Activated naive CD4-positive, alpha-beta T cell treated with anti-CD3 and anti-CD28 coated beads for 36 hours (primary cell): ENCODE measurements around the gene AKR7A3. TPM values are rescaled to one million over a fixed set of nuclear protein-coding genes. Genes with fewer than 3 reads are reported as not detected.

Experiments
- total RNA-seq, 2 experiments: library from RNA; stranded (reverse); gene quantifications; one replicate each; pipeline ENCODE4 v1.2.3, GENCODE V29; 2021

Gene AKR7A3
- total RNA-seq, 2 experiments from 2014 or later, result 0.19 to 0.22 TPM

Other genes with a start within 250 kb of the AKR7A3 start
- 100 to 1,000 TPM; 165 to 169 TPM for gene UBR4, start 78.5 kb downstream of the AKR7A3 start, total RNA-seq
- 10 to 100 TPM; 40.2 to 43.2 TPM for gene EMC1, start 37.2 kb downstream of the AKR7A3 start, total RNA-seq
- gene MRTO4, start 37.0 kb downstream of the AKR7A3 start, total RNA-seq, result 10 to 100 TPM; 53.2 to 54.3 TPM
- 10 to 100 TPM; 36.6 to 38.8 TPM for gene AKR7A2, start 23.4 kb upstream of the AKR7A3 start, total RNA-seq
- gene SLC66A1, start 23.6 kb upstream of the AKR7A3 start, total RNA-seq, result 1 to 10 TPM; 2.6 to 2.7 TPM
- 100 to 1,000 TPM; 362 to 381 TPM for gene CAPZB, start 196.8 kb upstream of the AKR7A3 start, total RNA-seq